Measurements from ENCODE around the gene DUSP19. TPM values are rescaled to one million over a fixed set of nuclear protein-coding genes. Genes with fewer than 3 reads are reported as not detected.

The DUSP19 gene
- total and polyA plus RNA-seq, 10 of the 15 experiments (the other 5 are each of a cell fraction or from before 2014, with no cell fraction given): 0.16 to 1.7 (median 0.57) TPM

DNA sequence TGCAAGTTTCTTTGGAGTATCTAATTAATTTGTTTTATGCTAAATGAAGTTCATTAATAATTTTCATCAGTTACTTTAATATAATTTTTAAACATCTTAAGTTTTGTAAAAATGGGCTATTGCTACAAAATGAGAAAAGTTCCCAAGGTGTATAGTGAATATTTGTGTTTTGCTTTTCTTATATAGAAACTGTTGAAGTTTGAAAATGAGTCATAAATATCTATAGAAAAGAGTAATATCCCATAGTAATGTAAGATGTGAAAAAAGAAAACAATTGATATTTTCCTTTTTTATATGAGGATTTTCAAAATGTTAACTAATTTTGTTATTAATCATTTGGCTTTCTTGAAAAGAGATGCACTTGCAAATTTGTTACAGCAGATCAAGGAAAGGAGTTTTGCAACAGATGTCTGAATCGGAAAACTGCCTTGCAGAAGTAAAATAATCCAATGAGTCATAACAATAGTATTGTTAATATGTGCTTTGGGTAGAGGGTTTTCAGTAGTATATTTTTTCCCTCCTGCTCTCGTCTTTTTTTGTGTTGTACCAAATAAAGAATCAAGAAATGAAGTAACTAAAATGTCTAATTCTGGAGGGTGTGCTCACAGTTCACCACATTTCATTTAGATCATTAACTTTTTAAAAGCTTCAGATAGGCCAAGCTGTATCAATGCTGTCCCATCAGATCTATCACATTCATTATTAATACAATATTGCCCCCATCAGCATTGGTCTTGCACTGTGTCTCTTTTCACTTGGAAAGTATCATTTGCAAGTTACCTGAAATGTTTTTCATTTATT, 15.5 kb downstream of the DUSP19 start:
- intact Hi-C loops (cut with micrococcal nuclease; ENCODE audit: unreplicated experiment): loop anchor here (5.0 to 10.0 kb wide), 2 partner anchors 329 to 427 kb away; no protein-coding TSS in a partner anchor
- Histone ChIP-seq H3K36me3 (ENCODE audit: control insufficient read depth in 2 of 2, insufficient read depth in 2 of 2, low read length in 1 of 2) (no peaks in the 10 kb centered on the region), H4K20me1 (ENCODE audit: control insufficient read depth, insufficient read depth) (no peaks in the 10 kb centered on the region), H3K4me2 (ENCODE audit: control insufficient read depth, insufficient read depth) (peak overlapping the region; percentile 63), H3K27ac (ENCODE audit: control insufficient read depth, insufficient read depth) (no peak overlapping the region), H3K4me3 (no peak overlapping the region), H3K79me2 (ENCODE audit: control insufficient read depth, insufficient read depth, low read length) (no peaks in the 10 kb centered on the region), H2AFZ (ENCODE audit: control insufficient read depth, low read depth, low read length) (no peak overlapping the region; the same call in 1 of the 2 replicates), H3K9me3 (replicated peaks; ENCODE audit: control insufficient read depth, insufficient read depth, low read length) (no peaks in the 10 kb centered on the region), H3K9ac (ENCODE audit: control insufficient read depth, insufficient read depth, low read length) (no peak overlapping the region), H3K27me3 (replicated peaks in 1 of 2; ENCODE audit: control insufficient read depth in 2 of 2, insufficient read depth in 2 of 2, low read length in 1 of 2) (no peaks in the 10 kb centered on the region), H3K4me1 (ENCODE audit: control insufficient read depth, insufficient read depth, low read length) (peaks cover 19% of the 10 kb centered on the region; the same call in 1 of the 2 replicates)
- DNase-seq (ENCODE audit: low read depth, low spot score): peak; percentile 26
- 0% methylated on average over 2 of the region's 2 CpGs for WGBS (ENCODE audit: insufficient coverage, insufficient replicate concordance, low lambda C conversion rate, missing lambda C conversion rate)
- no TSS peak for BruUV-seq (replicated peaks)
- in situ Hi-C loops (cut with MboI): no loop called here
- ChIA-PET SMC1A (ENCODE audit: uncharacterized antibody, unreplicated experiment) (interaction anchor here (0.7 to 1.2 kb wide), 6 partner anchors 11 to 68 kb away, joined by 3 to 4 read pairs (median 3); partner anchors contain the start of gene DUSP19), CTCF (interaction anchor here (0.6 to 1.1 kb wide), 5 partner anchors 16 to 427 kb away, joined by 3 to 6 read pairs (median 3); partner anchors contain the start of gene DUSP19), POLR2A (no interaction called here), RAD21 (ENCODE audit: unreplicated experiment) (interaction anchor here (1.0 kb wide), 2 partner anchors 9 to 114 kb away, joined by 3 read pairs; no protein-coding TSS in a partner anchor)
- no peak for FAIRE-seq
- peak; percentile 75 for ATAC-seq
- TF ChIP-seq CREM (IDR thresholded peaks at IDR 0.05; ENCODE audit: low read depth): 0 out of 2 replicates have a peak, but pooled peaks have one; percentile 14
- TF ChIP-seq SIX5 (IDR thresholded peaks at IDR 0.05; ENCODE audit: low read depth, low read length, severe bottlenecking): no peak
- TF ChIP-seq RBBP5 (conservative IDR thresholded peaks at IDR 0.05): no peak
- TF ChIP-seq, protein P1, sequence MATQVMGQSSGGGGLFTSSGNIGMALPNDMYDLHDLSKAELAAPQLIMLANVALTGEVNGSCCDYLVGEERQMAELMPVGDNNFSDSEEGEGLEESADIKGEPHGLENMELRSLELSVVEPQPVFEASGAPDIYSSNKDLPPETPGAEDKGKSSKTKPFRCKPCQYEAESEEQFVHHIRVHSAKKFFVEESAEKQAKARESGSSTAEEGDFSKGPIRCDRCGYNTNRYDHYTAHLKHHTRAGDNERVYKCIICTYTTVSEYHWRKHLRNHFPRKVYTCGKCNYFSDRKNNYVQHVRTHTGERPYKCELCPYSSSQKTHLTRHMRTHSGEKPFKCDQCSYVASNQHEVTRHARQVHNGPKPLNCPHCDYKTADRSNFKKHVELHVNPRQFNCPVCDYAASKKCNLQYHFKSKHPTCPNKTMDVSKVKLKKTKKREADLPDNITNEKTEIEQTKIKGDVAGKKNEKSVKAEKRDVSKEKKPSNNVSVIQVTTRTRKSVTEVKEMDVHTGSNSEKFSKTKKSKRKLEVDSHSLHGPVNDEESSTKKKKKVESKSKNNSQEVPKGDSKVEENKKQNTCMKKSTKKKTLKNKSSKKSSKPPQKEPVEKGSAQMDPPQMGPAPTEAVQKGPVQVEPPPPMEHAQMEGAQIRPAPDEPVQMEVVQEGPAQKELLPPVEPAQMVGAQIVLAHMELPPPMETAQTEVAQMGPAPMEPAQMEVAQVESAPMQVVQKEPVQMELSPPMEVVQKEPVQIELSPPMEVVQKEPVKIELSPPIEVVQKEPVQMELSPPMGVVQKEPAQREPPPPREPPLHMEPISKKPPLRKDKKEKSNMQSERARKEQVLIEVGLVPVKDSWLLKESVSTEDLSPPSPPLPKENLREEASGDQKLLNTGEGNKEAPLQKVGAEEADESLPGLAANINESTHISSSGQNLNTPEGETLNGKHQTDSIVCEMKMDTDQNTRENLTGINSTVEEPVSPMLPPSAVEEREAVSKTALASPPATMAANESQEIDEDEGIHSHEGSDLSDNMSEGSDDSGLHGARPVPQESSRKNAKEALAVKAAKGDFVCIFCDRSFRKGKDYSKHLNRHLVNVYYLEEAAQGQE (IDR thresholded peaks at IDR 0.05; ENCODE audit: low read depth, low read length): no peak
- TF ChIP-seq, protein P2, sequence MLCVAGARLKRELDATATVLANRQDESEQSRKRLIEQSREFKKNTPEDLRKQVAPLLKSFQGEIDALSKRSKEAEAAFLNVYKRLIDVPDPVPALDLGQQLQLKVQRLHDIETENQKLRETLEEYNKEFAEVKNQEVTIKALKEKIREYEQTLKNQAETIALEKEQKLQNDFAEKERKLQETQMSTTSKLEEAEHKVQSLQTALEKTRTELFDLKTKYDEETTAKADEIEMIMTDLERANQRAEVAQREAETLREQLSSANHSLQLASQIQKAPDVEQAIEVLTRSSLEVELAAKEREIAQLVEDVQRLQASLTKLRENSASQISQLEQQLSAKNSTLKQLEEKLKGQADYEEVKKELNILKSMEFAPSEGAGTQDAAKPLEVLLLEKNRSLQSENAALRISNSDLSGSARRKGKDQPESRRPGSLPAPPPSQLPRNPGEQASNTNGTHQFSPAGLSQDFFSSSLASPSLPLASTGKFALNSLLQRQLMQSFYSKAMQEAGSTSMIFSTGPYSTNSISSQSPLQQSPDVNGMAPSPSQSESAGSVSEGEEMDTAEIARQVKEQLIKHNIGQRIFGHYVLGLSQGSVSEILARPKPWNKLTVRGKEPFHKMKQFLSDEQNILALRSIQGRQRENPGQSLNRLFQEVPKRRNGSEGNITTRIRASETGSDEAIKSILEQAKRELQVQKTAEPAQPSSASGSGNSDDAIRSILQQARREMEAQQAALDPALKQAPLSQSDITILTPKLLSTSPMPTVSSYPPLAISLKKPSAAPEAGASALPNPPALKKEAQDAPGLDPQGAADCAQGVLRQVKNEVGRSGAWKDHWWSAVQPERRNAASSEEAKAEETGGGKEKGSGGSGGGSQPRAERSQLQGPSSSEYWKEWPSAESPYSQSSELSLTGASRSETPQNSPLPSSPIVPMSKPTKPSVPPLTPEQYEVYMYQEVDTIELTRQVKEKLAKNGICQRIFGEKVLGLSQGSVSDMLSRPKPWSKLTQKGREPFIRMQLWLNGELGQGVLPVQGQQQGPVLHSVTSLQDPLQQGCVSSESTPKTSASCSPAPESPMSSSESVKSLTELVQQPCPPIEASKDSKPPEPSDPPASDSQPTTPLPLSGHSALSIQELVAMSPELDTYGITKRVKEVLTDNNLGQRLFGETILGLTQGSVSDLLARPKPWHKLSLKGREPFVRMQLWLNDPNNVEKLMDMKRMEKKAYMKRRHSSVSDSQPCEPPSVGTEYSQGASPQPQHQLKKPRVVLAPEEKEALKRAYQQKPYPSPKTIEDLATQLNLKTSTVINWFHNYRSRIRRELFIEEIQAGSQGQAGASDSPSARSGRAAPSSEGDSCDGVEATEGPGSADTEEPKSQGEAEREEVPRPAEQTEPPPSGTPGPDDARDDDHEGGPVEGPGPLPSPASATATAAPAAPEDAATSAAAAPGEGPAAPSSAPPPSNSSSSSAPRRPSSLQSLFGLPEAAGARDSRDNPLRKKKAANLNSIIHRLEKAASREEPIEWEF (IDR thresholded peaks at IDR 0.05; ENCODE audit: insufficient replicate concordance, low read depth, low read length): no peak
- TF ChIP-seq, protein P3, sequence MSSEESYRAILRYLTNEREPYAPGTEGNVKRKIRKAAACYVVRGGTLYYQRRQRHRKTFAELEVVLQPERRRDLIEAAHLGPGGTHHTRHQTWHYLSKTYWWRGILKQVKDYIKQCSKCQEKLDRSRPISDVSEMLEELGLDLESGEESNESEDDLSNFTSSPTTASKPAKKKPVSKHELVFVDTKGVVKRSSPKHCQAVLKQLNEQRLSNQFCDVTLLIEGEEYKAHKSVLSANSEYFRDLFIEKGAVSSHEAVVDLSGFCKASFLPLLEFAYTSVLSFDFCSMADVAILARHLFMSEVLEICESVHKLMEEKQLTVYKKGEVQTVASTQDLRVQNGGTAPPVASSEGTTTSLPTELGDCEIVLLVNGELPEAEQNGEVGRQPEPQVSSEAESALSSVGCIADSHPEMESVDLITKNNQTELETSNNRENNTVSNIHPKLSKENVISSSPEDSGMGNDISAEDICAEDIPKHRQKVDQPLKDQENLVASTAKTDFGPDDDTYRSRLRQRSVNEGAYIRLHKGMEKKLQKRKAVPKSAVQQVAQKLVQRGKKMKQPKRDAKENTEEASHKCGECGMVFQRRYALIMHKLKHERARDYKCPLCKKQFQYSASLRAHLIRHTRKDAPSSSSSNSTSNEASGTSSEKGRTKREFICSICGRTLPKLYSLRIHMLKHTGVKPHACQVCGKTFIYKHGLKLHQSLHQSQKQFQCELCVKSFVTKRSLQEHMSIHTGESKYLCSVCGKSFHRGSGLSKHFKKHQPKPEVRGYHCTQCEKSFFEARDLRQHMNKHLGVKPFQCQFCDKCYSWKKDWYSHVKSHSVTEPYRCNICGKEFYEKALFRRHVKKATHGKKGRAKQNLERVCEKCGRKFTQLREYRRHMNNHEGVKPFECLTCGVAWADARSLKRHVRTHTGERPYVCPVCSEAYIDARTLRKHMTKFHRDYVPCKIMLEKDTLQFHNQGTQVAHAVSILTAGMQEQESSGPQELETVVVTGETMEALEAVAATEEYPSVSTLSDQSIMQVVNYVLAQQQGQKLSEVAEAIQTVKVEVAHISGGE (CRISPR knock-in tag; IDR thresholded peaks at IDR 0.05): no peak
